ENCODE measurements around the gene CADPS2. TPM values are rescaled to one million over a fixed set of nuclear protein-coding genes. Genes with fewer than 3 reads are reported as not detected.

The CADPS2 gene
- total and polyA plus RNA-seq, 4 experiments from 2014 or later, result not detected

- Histone ChIP-seq H3K4me3 (ENCODE audit: low read length in 2 of 2) (no peak overlapping the region), H3K4me1 (ENCODE audit: insufficient read depth, low read length) (no peaks in the 10 kb centered on the region), H3K27ac (ENCODE audit: low read depth, low read length) (no peak overlapping the region), H3K27me3 (ENCODE audit: insufficient read depth, low read length) (no peaks in the 10 kb centered on the region), H3K36me3 (ENCODE audit: insufficient read depth, low read length) (no peaks in the 10 kb centered on the region), H3K9me3 (ENCODE audit: control insufficient read depth in 1 of 2, low read length in 2 of 2) (no peaks in the 10 kb centered on the region)
- no peak for DNase-seq
- Mint-ChIP-seq H3K36me3 (no peaks in the 10 kb centered on the region), H3K4me1 (no peaks in the 10 kb centered on the region), H3K9me3 (peaks cover 0 to 4% (median 0%) of the 10 kb centered on the region in 8 donors), H3K27ac (no peak overlapping the region), H3K4me3 (no peak overlapping the region), H3K27me3 (no peaks in the 10 kb centered on the region)
- intact Hi-C loops (cut with micrococcal nuclease), result no loop called here
- CTCF ChIA-PET (ENCODE audit: partially characterized antibody), result no interaction called here
- POLR2A ChIA-PET (ENCODE audit: partially characterized antibody), result no interaction called here
These were observed 502.3 kb downstream of the CADPS2 start for GRCh38 chr7:122383934-122384333.

- CTCF ChIA-PET (ENCODE audit: partially characterized antibody), result no interaction called here
- Mint-ChIP-seq H3K27ac (no peak overlapping the region), H3K27me3 (no peaks in the 10 kb centered on the region), H3K4me1 (no peaks in the 10 kb centered on the region), H3K9me3 (peaks cover 0 to 4% (median 0%) of the 10 kb centered on the region in 8 donors), H3K36me3 (no peaks in the 10 kb centered on the region), H3K4me3 (no peak overlapping the region)
- H3K36me3 ChIP-seq (ENCODE audit: insufficient read depth, low read length), result no peaks in the 10 kb centered on the region
- no peaks in the 10 kb centered on the region for H3K27me3 ChIP-seq (ENCODE audit: insufficient read depth, low read length)
- no peak for DNase-seq
- H3K4me1 ChIP-seq (ENCODE audit: insufficient read depth, low read length), result no peaks in the 10 kb centered on the region
- intact Hi-C loops (cut with micrococcal nuclease), result no loop called here
- H3K4me3 ChIP-seq (ENCODE audit: low read length in 2 of 2), result no peak overlapping the region
- H3K9me3 ChIP-seq (ENCODE audit: control insufficient read depth in 1 of 2, low read length in 2 of 2), result no peaks in the 10 kb centered on the region
- H3K27ac ChIP-seq (ENCODE audit: low read depth, low read length), result no peak overlapping the region
- POLR2A ChIA-PET (ENCODE audit: partially characterized antibody), result no interaction called here
These were observed 505.3 kb downstream of the CADPS2 start for GRCh38 chr7:122380992-122381391.

DNA sequence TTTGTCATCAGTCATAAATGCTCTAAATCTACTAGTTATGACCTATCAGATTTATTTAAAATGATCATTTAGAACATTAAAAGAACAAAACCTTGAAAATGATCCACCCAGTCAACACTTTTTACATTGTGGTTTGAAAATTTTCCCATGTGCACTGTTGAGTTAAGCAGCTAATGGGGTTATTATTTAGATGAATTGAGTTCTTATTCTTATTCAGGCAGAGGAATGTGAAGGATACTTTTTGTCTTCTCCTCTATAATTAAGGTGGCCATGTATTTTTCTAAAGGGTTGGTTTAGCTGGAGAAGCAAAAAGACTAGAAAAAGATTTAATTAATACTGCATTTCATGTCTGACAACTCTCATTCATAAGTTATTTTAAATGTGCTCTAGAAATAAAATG, 506.8 kb downstream of the CADPS2 start:
- no peak overlapping the region for H3K27ac Mint-ChIP-seq
- Histone ChIP-seq H3K4me3 (ENCODE audit: low read length in 2 of 2) (no peak overlapping the region), H3K36me3 (ENCODE audit: insufficient read depth, low read length) (no peaks in the 10 kb centered on the region), H3K4me1 (ENCODE audit: insufficient read depth, low read length) (no peaks in the 10 kb centered on the region), H3K27me3 (ENCODE audit: insufficient read depth, low read length) (no peaks in the 10 kb centered on the region), H3K27ac (ENCODE audit: low read depth, low read length) (no peak overlapping the region), H3K9me3 (ENCODE audit: control insufficient read depth in 1 of 2, low read length in 2 of 2) (no peaks in the 10 kb centered on the region)
- DNase-seq, result no peak
- H3K9me3 Mint-ChIP-seq, result peaks cover 0 to 4% (median 0%) of the 10 kb centered on the region in 8 donors
- no peaks in the 10 kb centered on the region for H3K4me1 Mint-ChIP-seq
- no peak overlapping the region for H3K4me3 Mint-ChIP-seq
- no peaks in the 10 kb centered on the region for H3K27me3 Mint-ChIP-seq
- intact Hi-C loops (cut with micrococcal nuclease), result no loop called here
- ChIA-PET POLR2A (ENCODE audit: partially characterized antibody) (no interaction called here), CTCF (ENCODE audit: partially characterized antibody) (no interaction called here)
- H3K36me3 Mint-ChIP-seq, result no peaks in the 10 kb centered on the region

DNA sequence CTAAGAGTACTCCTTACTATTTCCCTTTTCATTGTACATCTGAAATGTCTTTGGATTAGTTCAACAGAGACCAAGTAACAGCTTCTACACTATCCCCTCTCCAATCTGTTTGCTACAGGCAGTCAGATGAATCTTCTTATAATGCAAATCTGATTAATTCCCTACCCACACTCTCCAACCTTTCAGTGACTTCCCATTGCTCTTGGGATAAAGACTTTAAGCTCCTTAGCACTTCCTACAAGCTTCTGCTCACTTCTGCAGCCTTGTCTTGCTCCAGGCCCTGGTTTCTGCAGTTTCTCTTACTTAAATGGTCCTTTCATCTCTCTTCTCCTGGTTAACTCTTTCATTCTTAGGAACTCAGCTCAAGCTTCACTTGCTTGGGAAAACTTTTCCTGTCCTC, 516.5 kb downstream of the CADPS2 start:
- H3K4me1 ChIP-seq (ENCODE audit: insufficient read depth, low read length), result no peaks in the 10 kb centered on the region
- H3K4me3 ChIP-seq (ENCODE audit: low read length in 2 of 2), result no peak overlapping the region
- Mint-ChIP-seq H3K27me3 (peaks cover 0 to 4% of the 10 kb centered on the region in 2 donors), H3K9me3 (peaks cover 0 to 8% (median 2%) of the 10 kb centered on the region in 8 donors), H3K36me3 (no peaks in the 10 kb centered on the region), H3K27ac (no peak overlapping the region), H3K4me3 (no peak overlapping the region), H3K4me1 (no peaks in the 10 kb centered on the region)
- intact Hi-C loops (cut with micrococcal nuclease), result no loop called here
- no peak for DNase-seq
- H3K36me3 ChIP-seq (ENCODE audit: insufficient read depth, low read length), result no peaks in the 10 kb centered on the region
- CTCF ChIA-PET (ENCODE audit: partially characterized antibody), result no interaction called here
- POLR2A ChIA-PET (ENCODE audit: partially characterized antibody), result no interaction called here
- no peaks in the 10 kb centered on the region for H3K9me3 ChIP-seq (ENCODE audit: control insufficient read depth in 1 of 2, low read length in 2 of 2)
- H3K27me3 ChIP-seq (ENCODE audit: insufficient read depth, low read length), result no peaks in the 10 kb centered on the region
- H3K27ac ChIP-seq (ENCODE audit: low read depth, low read length), result no peak overlapping the region

DNA sequence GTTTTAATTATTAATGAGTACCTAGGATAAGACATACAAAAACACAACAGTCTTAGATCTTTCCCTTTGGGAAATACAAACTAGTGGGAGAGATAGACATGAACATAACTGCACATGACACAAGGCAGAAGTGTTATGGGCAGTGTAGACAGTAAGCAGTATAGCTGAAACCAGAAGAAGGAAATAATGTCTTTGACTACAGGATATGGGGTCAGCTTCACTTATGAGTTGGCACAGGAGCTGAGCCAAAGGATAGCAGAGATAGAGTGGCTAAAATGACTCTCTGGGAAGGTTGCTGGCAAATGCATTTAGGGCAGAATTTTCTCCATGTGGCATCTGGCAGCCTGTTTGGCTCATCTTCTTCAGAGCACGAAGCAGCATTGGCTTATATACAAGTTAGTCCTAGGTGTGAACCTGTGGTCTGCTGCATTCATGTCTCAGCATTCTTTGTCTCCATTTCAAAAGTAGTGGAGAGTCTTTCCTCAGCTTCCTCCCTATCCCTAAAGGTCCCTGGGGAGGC, 521.4 kb downstream of the CADPS2 start:
- Mint-ChIP-seq H3K4me1 (no peaks in the 10 kb centered on the region), H3K36me3 (no peaks in the 10 kb centered on the region), H3K27me3 (no peaks in the 10 kb centered on the region), H3K9me3 (peaks cover 0 to 6% (median 2%) of the 10 kb centered on the region in 8 donors), H3K4me3 (no peak overlapping the region), H3K27ac (no peak overlapping the region)
- no peak for DNase-seq
- Histone ChIP-seq H3K36me3 (ENCODE audit: insufficient read depth, low read length) (no peaks in the 10 kb centered on the region), H3K4me3 (ENCODE audit: low read length in 2 of 2) (no peak overlapping the region), H3K27me3 (ENCODE audit: insufficient read depth, low read length) (no peaks in the 10 kb centered on the region), H3K27ac (ENCODE audit: low read depth, low read length) (no peak overlapping the region), H3K4me1 (ENCODE audit: insufficient read depth, low read length) (no peaks in the 10 kb centered on the region), H3K9me3 (ENCODE audit: control insufficient read depth in 1 of 2, low read length in 2 of 2) (peaks cover 0 to 4% of the 10 kb centered on the region in 2 donors)
- intact Hi-C loops (cut with micrococcal nuclease), result no loop called here
- ChIA-PET POLR2A (ENCODE audit: partially characterized antibody) (no interaction called here), CTCF (ENCODE audit: partially characterized antibody) (interaction anchor here (0.7 kb wide), 1 partner anchor 13 kb away, joined by 3 read pairs; no protein-coding TSS in a partner anchor)

- H3K9me3 Mint-ChIP-seq, result peaks cover 0 to 5% (median 1%) of the 10 kb centered on the region in 8 donors
- DNase-seq, result no peak
- intact Hi-C loops (cut with micrococcal nuclease), result no loop called here
- POLR2A ChIA-PET (ENCODE audit: partially characterized antibody), result no interaction called here
- no peaks in the 10 kb centered on the region for H3K4me1 ChIP-seq (ENCODE audit: insufficient read depth, low read length)
- no peak overlapping the region for H3K4me3 Mint-ChIP-seq
- peaks cover 0 to 4% of the 10 kb centered on the region in 2 donors for H3K9me3 ChIP-seq (ENCODE audit: control insufficient read depth in 1 of 2, low read length in 2 of 2)
- no peaks in the 10 kb centered on the region for H3K27me3 Mint-ChIP-seq
- no peaks in the 10 kb centered on the region for H3K4me1 Mint-ChIP-seq
- no peak overlapping the region for H3K27ac ChIP-seq (ENCODE audit: low read depth, low read length)
- CTCF ChIA-PET (ENCODE audit: partially characterized antibody), result no interaction called here
- no peak overlapping the region for H3K27ac Mint-ChIP-seq
- H3K36me3 ChIP-seq (ENCODE audit: insufficient read depth, low read length), result no peaks in the 10 kb centered on the region
- no peaks in the 10 kb centered on the region for H3K36me3 Mint-ChIP-seq
- no peaks in the 10 kb centered on the region for H3K27me3 ChIP-seq (ENCODE audit: insufficient read depth, low read length)
- H3K4me3 ChIP-seq (ENCODE audit: low read length in 2 of 2), result no peak overlapping the region
These were observed 523.1 kb downstream of the CADPS2 start for GRCh38 chr7:122363144-122363543.

GRCh38 chr7:122362473-122362872, 523.8 kb downstream of the CADPS2 start:
- Histone ChIP-seq H3K4me1 (ENCODE audit: insufficient read depth, low read length) (no peaks in the 10 kb centered on the region), H3K27me3 (ENCODE audit: insufficient read depth, low read length) (no peaks in the 10 kb centered on the region), H3K27ac (ENCODE audit: low read depth, low read length) (no peak overlapping the region), H3K36me3 (ENCODE audit: insufficient read depth, low read length) (no peaks in the 10 kb centered on the region), H3K4me3 (ENCODE audit: low read length in 2 of 2) (no peak overlapping the region), H3K9me3 (ENCODE audit: control insufficient read depth in 1 of 2, low read length in 2 of 2) (peaks cover 0 to 4% of the 10 kb centered on the region in 2 donors)
- Mint-ChIP-seq H3K36me3 (no peaks in the 10 kb centered on the region), H3K9me3 (peaks cover 0 to 5% (median 1%) of the 10 kb centered on the region in 8 donors), H3K4me3 (no peak overlapping the region), H3K27me3 (no peaks in the 10 kb centered on the region), H3K4me1 (no peaks in the 10 kb centered on the region), H3K27ac (no peak overlapping the region)
- DNase-seq, result no peak
- CTCF ChIA-PET (ENCODE audit: partially characterized antibody), result no interaction called here
- POLR2A ChIA-PET (ENCODE audit: partially characterized antibody), result no interaction called here
- intact Hi-C loops (cut with micrococcal nuclease), result no loop called here

DNA sequence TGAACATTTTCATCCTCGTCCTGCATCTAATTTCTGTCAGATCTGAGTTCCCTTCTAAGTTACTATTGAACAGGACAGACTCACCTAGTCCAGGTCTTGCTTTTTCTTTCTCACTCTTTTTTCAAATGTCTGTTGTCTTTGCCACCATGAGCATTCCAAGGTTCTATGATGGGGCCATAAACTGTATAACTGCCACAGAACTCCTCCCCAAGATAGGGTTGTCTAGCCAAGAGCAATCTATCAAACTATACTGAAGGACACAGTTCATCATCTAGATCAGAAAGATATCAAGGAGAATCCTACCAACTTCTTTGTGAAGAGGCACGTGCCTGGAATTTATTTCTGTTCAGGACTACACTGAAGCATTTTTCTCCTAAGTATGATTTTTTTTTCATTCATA, 531.6 kb downstream of the CADPS2 start:
- POLR2A ChIA-PET (ENCODE audit: partially characterized antibody), result no interaction called here
- no peak overlapping the region for H3K27ac Mint-ChIP-seq
- Histone ChIP-seq H3K27me3 (ENCODE audit: insufficient read depth, low read length) (no peaks in the 10 kb centered on the region), H3K4me1 (ENCODE audit: insufficient read depth, low read length) (no peaks in the 10 kb centered on the region), H3K36me3 (ENCODE audit: insufficient read depth, low read length) (no peaks in the 10 kb centered on the region), H3K9me3 (ENCODE audit: control insufficient read depth in 1 of 2, low read length in 2 of 2) (no peaks in the 10 kb centered on the region), H3K27ac (ENCODE audit: low read depth, low read length) (no peak overlapping the region), H3K4me3 (ENCODE audit: low read length in 2 of 2) (no peak overlapping the region)
- peaks cover 0 to 5% (median under 1%) of the 10 kb centered on the region in 8 donors for H3K9me3 Mint-ChIP-seq
- no peak overlapping the region for H3K4me3 Mint-ChIP-seq
- no peaks in the 10 kb centered on the region for H3K4me1 Mint-ChIP-seq
- H3K27me3 Mint-ChIP-seq, result no peaks in the 10 kb centered on the region
- no peak for DNase-seq
- intact Hi-C loops (cut with micrococcal nuclease), result no loop called here
- no peaks in the 10 kb centered on the region for H3K36me3 Mint-ChIP-seq
- CTCF ChIA-PET (ENCODE audit: partially characterized antibody), result no interaction called here
